SK-N-SH (cell line): ENCODE data around the gene KRABD2.

Source experiments
- CTCF ChIA-PET: fragments of 300-600, 350-600 bp; formaldehyde crosslinking; extraction: SDS; loops from one replicate; lab custom pipeline; 2021; lab: Yijun Ruan, JAX
- POLR2A ChIA-PET: fragments of 350-600 bp; sonication (Branson Sonifier 250); formaldehyde crosslinking; extraction: SDS; loops from one replicate; lab custom pipeline; 2020; ENCODE audit warnings: antibody characterized with exemption, inconsistent platforms; lab: Yijun Ruan, JAX
- DNase-seq: peaks from one replicate; pipeline ENCODE4 v3.0.0; 2012
- H2AFZ ChIP-seq: fragments of 200-600 bp; sonication (generic); 2 replicates; pipeline ENCODE4 v1.8.1; 2016; ENCODE audit warnings: antibody characterized with exemption, mild to moderate bottlenecking, low read depth
- H3F3A ChIP-seq: fragments of 200-600 bp; sonication (generic); replicated peaks from 2 replicates; pipeline ENCODE3; 2016; ENCODE audit warnings: antibody characterized with exemption, mild to moderate bottlenecking; ENCODE audit not compliant: insufficient read depth
- H3K27ac ChIP-seq, 2 experiments: fragments of 200-500 bp in 1 of 2; fragments of 200-600 bp in 1 of 2; sonication (Bioruptor generic) in 1 of 2; sonication (generic), shearing (Covaris generic) in 1 of 2; 2 replicates each; pipeline versions ENCODE4 v1.5.1 to v1.6.1; 2014 to 2016; ENCODE audit warnings: low read depth in 2 of 2, inconsistent platforms in 1 of 2, low read length in 1 of 2, mild to moderate bottlenecking in 1 of 2, mixed read lengths in 1 of 2
- H3K27me3 ChIP-seq: fragments of 200-600 bp; sonication (generic), shearing (Covaris generic); 2 replicates; pipeline ENCODE4 v1.6.1; 2016; ENCODE audit warnings: mixed run types; ENCODE audit not compliant: insufficient read depth
- H3K36me3 ChIP-seq, 2 experiments: fragments of 200-500 bp in 1 of 2; fragments of 200-600 bp in 1 of 2; sonication (Bioruptor generic) in 1 of 2; sonication (generic) in 1 of 2; replicated peaks in 1 of 2; 2 replicates each; pipeline versions ENCODE3 to v1.5.1; 2014 to 2016; ENCODE audit warnings: low read length in 1 of 2, mild to moderate bottlenecking in 1 of 2; ENCODE audit not compliant: insufficient read depth in 2 of 2, control insufficient read depth in 1 of 2
- H3K4me1 ChIP-seq, 2 experiments: fragments of 200-500 bp in 1 of 2; fragments of 200-600 bp in 1 of 2; sonication (Bioruptor generic) in 1 of 2; sonication (generic), shearing (Covaris generic) in 1 of 2; 2 replicates each; pipeline versions ENCODE4 v1.5.1 to v1.6.1; 2014 to 2016; ENCODE audit warnings: low read depth in 1 of 2, low read length in 1 of 2, mixed run types in 1 of 2; ENCODE audit not compliant: insufficient read depth in 2 of 2, control insufficient read depth in 1 of 2
- H3K4me2 ChIP-seq: fragments of 200-600 bp; sonication (generic), shearing (Covaris generic); 2 replicates; pipeline ENCODE4 v1.6.1; 2017; ENCODE audit warnings: mixed run types
- H3K4me3 ChIP-seq, 2 experiments: fragments of 200-500 bp in 1 of 2; fragments of 200-600 bp in 1 of 2; sonication (Bioruptor generic) in 1 of 2; sonication (generic), shearing (Covaris generic) in 1 of 2; 2 replicates each; pipeline versions ENCODE4 v1.5.1 to v1.8.1; 2014 to 2016; ENCODE audit warnings: low read depth in 2 of 2, inconsistent platforms in 1 of 2, low read length in 1 of 2, mild to moderate bottlenecking in 1 of 2, mixed read lengths in 1 of 2, moderate library complexity in 1 of 2
- H3K79me2 ChIP-seq: fragments of 200-600 bp; sonication (generic); 2 replicates; pipeline ENCODE4 v1.8.1; 2017; ENCODE audit warnings: mild to moderate bottlenecking; ENCODE audit not compliant: insufficient read depth
- H3K9ac ChIP-seq: fragments of 200-600 bp; sonication (generic); 2 replicates; pipeline ENCODE4 v1.6.1; 2017; ENCODE audit warnings: mixed run types
- H3K9me2 ChIP-seq: fragments of 200-600 bp; sonication (generic); 2 replicates; pipeline ENCODE4 v1.6.1; 2017; ENCODE audit warnings: mixed run types
- H3K9me3 ChIP-seq: fragments of 200-600 bp; sonication (generic); 2 replicates; pipeline ENCODE4 v1.6.1; 2017; ENCODE audit warnings: mixed run types, mild to moderate bottlenecking, moderate library complexity
- H4K20me1 ChIP-seq: fragments of 200-600 bp; sonication (generic); 2 replicates; pipeline ENCODE4 v1.6.1; 2017; ENCODE audit warnings: mild to moderate bottlenecking, mixed run types; ENCODE audit not compliant: insufficient read depth
- CHD2 ChIP-seq: fragments of 150-350 bp; IDR thresholded peaks from 2 replicates; pipeline ENCODE4 v1.6.1; 2018; ENCODE audit warnings: low read length; ENCODE audit not compliant: partially characterized antibody
- CTCF ChIP-seq: fragments of 200-600 bp; sonication (generic); IDR thresholded peaks from 2 replicates; pipeline ENCODE4 v1.6.1; 2017; ENCODE audit warnings: antibody characterized with exemption, mild to moderate bottlenecking, moderate library complexity
- FOSL2 ChIP-seq: IDR thresholded peaks from 2 replicates; pipeline ENCODE4 v1.4.0; 2012; ENCODE audit warnings: low read depth, mild to moderate bottlenecking, moderate library complexity, borderline replicate concordance
- FOXM1 ChIP-seq: IDR thresholded peaks from 2 replicates; pipeline ENCODE4 v1.4.0; 2012; ENCODE audit warnings: low read depth, mild to moderate bottlenecking
- GABPA ChIP-seq: IDR thresholded peaks from 2 replicates; pipeline ENCODE4 v1.4.0; 2012; ENCODE audit warnings: low read depth, mild to moderate bottlenecking
- MEF2A ChIP-seq: IDR thresholded peaks from 2 replicates; pipeline ENCODE4 v1.4.0; 2012; ENCODE audit warnings: low read depth, borderline replicate concordance
- MXI1 ChIP-seq: IDR thresholded peaks from 2 replicates; pipeline ENCODE4 v1.6.1; 2012; ENCODE audit warnings: mild to moderate bottlenecking, low read depth, low read length, improper control_type of control experiment
- NFIC ChIP-seq: IDR thresholded peaks from 2 replicates; pipeline ENCODE4 v1.4.0; 2012; ENCODE audit warnings: borderline replicate concordance
- POLR2AphosphoS5 ChIP-seq: IDR thresholded peaks from 2 replicates; pipeline ENCODE4 v1.6.1; 2012; ENCODE audit warnings: low read depth, low read length
- RFX5 ChIP-seq: IDR thresholded peaks from 2 replicates; pipeline ENCODE4 v1.6.1; 2012; ENCODE audit warnings: mild to moderate bottlenecking, improper control_type of control experiment, low read length
- SIN3A ChIP-seq: IDR thresholded peaks from 2 replicates; pipeline ENCODE4 v1.6.1; 2012; ENCODE audit warnings: low read depth, mild to moderate bottlenecking, low read length, moderate library complexity, borderline replicate concordance
- TAF1 ChIP-seq: IDR thresholded peaks from 2 replicates; pipeline ENCODE4 v1.6.1; 2012; ENCODE audit warnings: low read depth, mild to moderate bottlenecking, low read length, moderate library complexity, borderline replicate concordance
- TEAD4 ChIP-seq: IDR thresholded peaks from 2 replicates; pipeline ENCODE4 v1.4.0; 2012; ENCODE audit warnings: mild to moderate bottlenecking, borderline replicate concordance; ENCODE audit not compliant: insufficient read depth
- ZBTB33 ChIP-seq: IDR thresholded peaks from 2 replicates; pipeline ENCODE4 v1.4.0; 2012; ENCODE audit warnings: low read depth, borderline replicate concordance
- WGBS: methylation state at CpG from one replicate; pipeline ENCODE4 v1.1.6; 2017; ENCODE audit warnings: low lambda C conversion rate; 5-methylcytosine and 5-hydroxymethylcytosine counted together
- TF ChIP-seq, protein P1 (sequence below): IDR thresholded peaks from 2 replicates; pipeline ENCODE4 v1.6.1; 2012; ENCODE audit warnings: mild to moderate bottlenecking, low read depth, low read length, moderate library complexity
- TF ChIP-seq, protein P2 (sequence below): IDR thresholded peaks from 2 replicates; pipeline ENCODE4 v1.4.0; 2012; ENCODE audit warnings: low read depth

KRABD2 gene

DNA sequence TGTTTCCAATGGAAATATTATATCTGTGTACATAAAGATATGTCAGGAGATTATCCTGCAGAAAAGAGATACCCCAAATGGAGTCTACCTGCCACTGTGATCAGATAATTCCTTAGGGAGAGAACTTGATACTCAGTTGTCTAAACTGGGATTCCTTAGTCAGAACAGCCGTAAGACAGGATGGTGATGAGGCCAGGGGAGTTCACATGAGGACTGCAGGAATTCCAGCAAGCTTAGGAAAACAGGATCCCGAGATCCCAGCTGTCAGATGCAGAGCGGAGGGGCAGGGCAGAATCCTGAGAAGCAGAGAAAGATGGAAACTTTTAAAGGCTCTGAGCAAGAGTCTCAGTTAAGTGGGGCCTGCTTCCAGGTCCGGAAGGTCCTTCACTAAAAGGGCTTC lies 4.7 kb downstream of the KRABD2 start:
- WGBS: 81% methylated on average over 4 of the region's 4 CpGs

More for the DNA sequence above, 4.7 kb downstream of the KRABD2 start:
- Histone ChIP-seq H3F3A (peaks cover 9% of the 10 kb centered on the region), H3K79me2 (peaks cover 14% of the 10 kb centered on the region; the same call in 1 of the 2 replicates), H3K36me3 (peaks cover 20 to 29% of the 10 kb centered on the region in 2 experiments), H3K9me3 (no peaks in the 10 kb centered on the region), H3K4me2 (no peak overlapping the region), H3K4me3 (no peak overlapping the region), H3K27ac (no peak overlapping the region), H2AFZ (no peak overlapping the region), H3K4me1 (peaks cover 8 to 9% of the 10 kb centered on the region in 2 experiments; a peak in 2 of 4 replicates), H3K27me3 (no peaks in the 10 kb centered on the region), H3K9me2 (no peaks in the 10 kb centered on the region), H3K9ac (no peak overlapping the region), H4K20me1 (0 out of 2 replicates have a peak, but pooled peaks cover under 1% of the 10 kb centered on the region)
- ChIA-PET CTCF (no interaction called here), POLR2A (no interaction called here)
- TF ChIP-seq, protein P1, sequence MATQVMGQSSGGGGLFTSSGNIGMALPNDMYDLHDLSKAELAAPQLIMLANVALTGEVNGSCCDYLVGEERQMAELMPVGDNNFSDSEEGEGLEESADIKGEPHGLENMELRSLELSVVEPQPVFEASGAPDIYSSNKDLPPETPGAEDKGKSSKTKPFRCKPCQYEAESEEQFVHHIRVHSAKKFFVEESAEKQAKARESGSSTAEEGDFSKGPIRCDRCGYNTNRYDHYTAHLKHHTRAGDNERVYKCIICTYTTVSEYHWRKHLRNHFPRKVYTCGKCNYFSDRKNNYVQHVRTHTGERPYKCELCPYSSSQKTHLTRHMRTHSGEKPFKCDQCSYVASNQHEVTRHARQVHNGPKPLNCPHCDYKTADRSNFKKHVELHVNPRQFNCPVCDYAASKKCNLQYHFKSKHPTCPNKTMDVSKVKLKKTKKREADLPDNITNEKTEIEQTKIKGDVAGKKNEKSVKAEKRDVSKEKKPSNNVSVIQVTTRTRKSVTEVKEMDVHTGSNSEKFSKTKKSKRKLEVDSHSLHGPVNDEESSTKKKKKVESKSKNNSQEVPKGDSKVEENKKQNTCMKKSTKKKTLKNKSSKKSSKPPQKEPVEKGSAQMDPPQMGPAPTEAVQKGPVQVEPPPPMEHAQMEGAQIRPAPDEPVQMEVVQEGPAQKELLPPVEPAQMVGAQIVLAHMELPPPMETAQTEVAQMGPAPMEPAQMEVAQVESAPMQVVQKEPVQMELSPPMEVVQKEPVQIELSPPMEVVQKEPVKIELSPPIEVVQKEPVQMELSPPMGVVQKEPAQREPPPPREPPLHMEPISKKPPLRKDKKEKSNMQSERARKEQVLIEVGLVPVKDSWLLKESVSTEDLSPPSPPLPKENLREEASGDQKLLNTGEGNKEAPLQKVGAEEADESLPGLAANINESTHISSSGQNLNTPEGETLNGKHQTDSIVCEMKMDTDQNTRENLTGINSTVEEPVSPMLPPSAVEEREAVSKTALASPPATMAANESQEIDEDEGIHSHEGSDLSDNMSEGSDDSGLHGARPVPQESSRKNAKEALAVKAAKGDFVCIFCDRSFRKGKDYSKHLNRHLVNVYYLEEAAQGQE: no peak
- TF ChIP-seq POLR2AphosphoS5 (no peak), CTCF (no peak), NFIC (no peak), MXI1 (no peak), TAF1 (no peak), MEF2A (no peak), ZBTB33 (no peak), TEAD4 (no peak), SIN3A (no peak), CHD2 (no peak), FOXM1 (no peak), RFX5 (no peak), GABPA (no peak), FOSL2 (no peak)
- TF ChIP-seq, protein P2, sequence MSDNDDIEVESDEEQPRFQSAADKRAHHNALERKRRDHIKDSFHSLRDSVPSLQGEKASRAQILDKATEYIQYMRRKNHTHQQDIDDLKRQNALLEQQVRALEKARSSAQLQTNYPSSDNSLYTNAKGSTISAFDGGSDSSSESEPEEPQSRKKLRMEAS: no peak
- no peak for DNase-seq
